Right kidney (tissue), 1 donor: ENCODE data around the gene DBX1.
A peak's percentile ranks its signal among the peaks of the same experiment; 100 is the strongest.
"Not testable (repeated sequence)": the region's sequence is repeated elsewhere in the genome, so short reads cannot be mapped to it uniquely, and the experiment has no call there.

ENCODE experiments used
- DNase-seq: peaks from one replicate; pipeline ENCODE4 v3.0.0-alpha.2; 2016

The DBX1 gene

GRCh38 chr11:20161230-20161918 lies 1.1 kb upstream of the DBX1 start:
- no peak for DNase-seq

GRCh38 chr11:20159466-20160381 lies 551 bp downstream of the DBX1 start:
- no peak for DNase-seq

- peak; percentile 71 for DNase-seq
These were observed 1.5 kb downstream of the DBX1 start for GRCh38 chr11:20158597-20159257.

- DNase-seq = no peak
These were observed 2.5 kb downstream of the DBX1 start for GRCh38 chr11:20157728-20158127.

- no peak for DNase-seq
These were observed 3.2 kb downstream of the DBX1 start for GRCh38 chr11:20156876-20157613.

- DNase-seq = no peak
These were observed 3.9 kb downstream of the DBX1 start for GRCh38 chr11:20156280-20156875.

GRCh38 chr11:20155683-20156279 lies 4.5 kb downstream of the DBX1 start:
- no peak for DNase-seq

- no peak for DNase-seq
These were observed 5.9 kb downstream of the DBX1 start for GRCh38 chr11:20154381-20154780.

- DNase-seq = no peak
These were observed 21.6 kb downstream of the DBX1 start for GRCh38 chr11:20138707-20139106.

GRCh38 chr11:20137637-20138036 lies 22.6 kb downstream of the DBX1 start:
- no peak for DNase-seq

- DNase-seq = no peak
These were observed 25.1 kb downstream of the DBX1 start for GRCh38 chr11:20134991-20135736.

- DNase-seq = no peak
These were observed 27.6 kb downstream of the DBX1 start for GRCh38 chr11:20132667-20133039.

- peak; percentile 84 for DNase-seq
These were observed 28.2 kb downstream of the DBX1 start for GRCh38 chr11:20131788-20132666.

- no peak for DNase-seq
These were observed 30.6 kb downstream of the DBX1 start for GRCh38 chr11:20129665-20130064.

- DNase-seq = not testable (repeated sequence)
These were observed 31.8 kb downstream of the DBX1 start for GRCh38 chr11:20128528-20128825.

GRCh38 chr11:20127671-20128527 lies 32.4 kb downstream of the DBX1 start:
- peak; percentile 46 for DNase-seq

GRCh38 chr11:20126724-20127123 lies 33.6 kb downstream of the DBX1 start:
- DNase-seq = no peak

GRCh38 chr11:20125927-20126326 lies 34.3 kb downstream of the DBX1 start:
- DNase-seq = no peak

- no peak for DNase-seq
These were observed 38.1 kb downstream of the DBX1 start for GRCh38 chr11:20122131-20122530.
